GM19324 (cell line): Measurements from ENCODE around the gene MELTF.

Experiments used
- ATAC-seq: cut with Tn5 transposase; IDR thresholded peaks from one replicate; pipeline ENCODE4 v1.9.1; 2021; ENCODE audit warnings: mild to moderate bottlenecking, moderate library complexity; ENCODE audit not compliant: unreplicated experiment, low FRiP score

The MELTF gene

DNA sequence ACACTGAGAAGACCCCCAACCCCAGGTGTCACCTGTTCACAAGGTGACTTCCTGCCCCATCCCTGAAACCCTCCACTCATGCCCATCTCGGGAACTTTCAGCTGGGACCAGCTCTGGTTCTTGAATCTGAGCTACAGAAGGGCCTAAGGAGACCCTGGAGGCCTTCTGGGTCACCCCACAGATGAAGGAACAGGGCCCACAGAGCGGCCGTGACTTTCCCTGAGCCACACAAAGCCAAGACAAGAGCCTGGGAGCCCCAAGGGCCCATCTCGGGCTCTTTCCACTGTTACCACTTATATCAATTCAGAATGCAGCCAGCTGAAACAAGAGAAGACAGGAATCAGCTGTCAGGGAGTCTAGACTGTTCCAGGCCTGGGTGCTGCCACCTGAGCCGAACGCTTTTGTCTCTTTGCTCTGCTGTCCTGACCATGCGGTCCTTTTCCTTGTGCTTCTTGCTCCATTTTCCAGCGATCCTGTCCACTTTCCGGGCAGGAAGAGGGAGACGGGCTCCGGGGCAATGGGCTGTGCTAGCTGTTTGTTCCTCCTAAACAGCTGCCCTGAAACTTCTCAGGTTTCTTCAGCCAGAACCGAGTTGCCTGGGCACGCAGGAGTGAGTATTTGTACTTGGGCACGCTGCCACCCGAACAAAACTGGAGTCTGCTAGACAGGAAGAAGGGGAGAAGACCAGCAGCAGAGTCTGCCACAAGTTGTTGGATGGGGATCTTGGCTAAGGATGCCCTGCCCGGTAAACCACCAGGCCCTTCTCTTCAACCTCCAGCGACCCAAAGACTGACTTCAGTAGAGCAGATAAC lies 33.0 kb downstream of the MELTF start:
- ATAC-seq: no peak

- ATAC-seq: no peak
Measured at GRCh38 chr3:196995646-196996355, 33.8 kb downstream of the MELTF start.

DNA sequence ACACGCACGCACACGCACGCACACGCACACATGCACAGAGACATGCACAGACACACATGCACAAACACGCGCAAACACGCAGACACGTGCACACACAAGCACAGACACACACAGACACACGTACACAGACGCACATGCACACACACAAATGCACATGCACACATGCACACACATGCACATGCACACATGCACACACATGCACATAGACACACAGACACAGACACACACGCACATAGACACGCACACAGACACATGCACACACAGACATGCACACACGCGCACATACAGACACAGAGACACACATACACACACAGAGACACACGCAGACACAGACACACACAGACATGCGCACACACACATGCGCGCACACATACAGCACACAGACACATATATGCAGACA lies 34.6 kb downstream of the MELTF start:
- no peak for ATAC-seq

- ATAC-seq: no peak
Measured at GRCh38 chr3:196994056-196994455, 35.6 kb downstream of the MELTF start.

DNA sequence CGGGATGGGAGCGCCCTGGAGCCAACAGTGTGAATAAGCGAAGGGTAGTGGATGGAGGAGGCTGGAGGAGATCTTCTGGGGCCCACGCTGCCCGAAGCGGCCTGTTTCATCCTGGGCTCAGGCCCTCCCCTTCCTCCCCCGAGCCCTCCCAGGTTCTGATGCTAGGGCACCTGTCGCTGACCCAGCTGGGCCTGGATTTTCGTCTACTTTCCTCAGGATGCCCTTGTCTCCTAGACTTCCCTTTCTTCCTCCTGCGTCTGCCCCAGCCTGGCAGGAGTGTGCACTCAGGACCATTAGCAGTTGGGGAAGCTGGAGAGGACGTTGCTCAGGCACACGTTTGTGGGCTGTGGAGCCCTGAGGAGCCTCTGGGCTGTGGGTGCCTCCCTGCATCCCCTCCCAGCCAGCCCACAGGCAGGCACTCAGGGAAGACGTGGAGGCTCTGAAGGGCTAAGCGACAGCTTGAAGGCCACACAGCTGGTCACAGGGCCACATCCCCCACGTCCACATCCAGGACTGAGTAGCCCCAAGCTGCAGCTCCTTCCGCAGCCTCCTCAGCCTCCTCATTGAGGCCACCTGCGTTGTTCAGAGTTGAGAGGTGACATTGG lies 37.1 kb downstream of the MELTF start:
- ATAC-seq: no peak

GRCh38 chr3:196991581-196992460 lies 37.8 kb downstream of the MELTF start:
- ATAC-seq: no peak

DNA sequence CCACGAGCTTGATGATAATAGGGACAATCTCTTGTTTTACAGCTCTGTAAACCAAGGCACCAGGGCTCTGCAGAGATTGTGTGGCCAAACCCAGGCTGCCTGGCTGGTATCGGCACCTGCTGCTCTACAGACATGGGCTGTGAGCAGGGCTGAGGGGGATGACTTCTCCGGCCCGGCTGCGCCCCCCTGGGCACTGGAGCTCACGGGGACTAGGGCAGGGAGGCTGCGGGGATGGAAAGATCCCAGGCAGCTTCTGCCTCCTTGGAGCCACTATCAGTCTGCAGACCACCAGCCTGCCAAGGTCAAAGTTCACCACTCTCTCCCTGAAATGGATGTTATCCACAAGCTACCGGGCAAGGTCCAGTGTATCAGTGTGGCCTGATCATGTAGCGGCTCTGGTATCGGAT lies 39.0 kb downstream of the MELTF start:
- no peak for ATAC-seq

GRCh38 chr3:196989721-196990262 lies 39.8 kb downstream of the MELTF start:
- ATAC-seq: no peak

- no peak for ATAC-seq
Measured at GRCh38 chr3:196988241-196989029, 41.2 kb downstream of the MELTF start.

DNA sequence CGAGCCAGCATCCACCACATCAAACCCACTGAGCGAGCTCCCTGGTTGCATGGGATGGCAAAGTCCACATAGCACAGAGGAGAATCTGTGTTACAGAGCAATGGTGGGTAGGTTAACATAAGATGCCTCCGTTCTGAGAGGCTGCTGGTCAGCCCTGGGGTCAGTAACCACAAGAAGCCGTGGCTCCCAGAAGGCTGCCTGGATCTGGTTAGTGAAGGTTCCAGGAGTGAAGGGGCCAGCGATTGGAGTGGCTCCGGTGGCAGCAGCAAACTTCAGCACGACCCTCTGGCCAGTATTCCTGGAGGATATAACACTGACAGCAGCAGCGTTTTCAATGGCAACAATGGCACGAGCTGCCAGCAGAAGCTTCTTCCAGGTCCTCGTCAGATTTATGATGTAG lies 42.6 kb downstream of the MELTF start:
- no peak for ATAC-seq

DNA sequence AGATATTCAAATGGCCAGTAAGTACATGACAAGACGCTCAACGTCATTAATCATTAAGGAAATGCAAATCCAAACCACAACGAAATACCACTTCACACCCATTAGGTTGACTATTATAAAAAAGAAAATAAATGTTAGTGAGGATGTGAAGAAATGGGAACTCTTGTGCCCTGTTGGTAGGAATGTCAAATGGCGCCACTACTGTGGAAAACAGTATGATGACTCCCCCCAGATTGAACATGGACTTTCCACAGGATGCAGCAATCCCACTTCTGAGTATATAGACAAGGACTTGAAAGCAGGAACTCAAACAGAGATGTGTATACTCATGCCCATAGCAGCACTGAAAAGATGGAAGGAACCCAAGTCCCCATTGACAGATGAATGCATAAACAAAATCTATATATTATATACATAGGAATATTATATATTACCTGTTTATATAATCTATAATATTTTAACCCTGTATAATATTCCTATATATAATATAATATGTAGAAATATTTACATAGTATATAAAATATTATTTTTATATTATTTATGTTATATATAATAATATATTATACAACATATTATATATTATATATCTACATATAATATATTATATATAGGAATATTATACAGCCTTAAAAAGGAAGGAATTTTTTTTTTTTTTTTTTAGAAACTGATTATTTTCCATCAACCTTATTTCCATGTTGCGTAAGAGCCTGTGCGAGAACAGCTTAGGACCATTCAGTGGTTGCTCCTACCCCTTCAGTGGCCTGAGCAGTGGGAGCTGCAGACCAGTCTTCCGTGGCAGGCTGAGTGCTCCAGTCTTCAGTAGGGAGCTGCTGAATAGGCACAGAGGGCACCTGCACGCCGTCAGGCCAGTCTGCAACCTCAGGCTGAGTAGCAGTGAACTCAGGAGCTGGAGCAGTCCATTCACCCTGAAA lies 43.4 kb downstream of the MELTF start:
- no peak for ATAC-seq

DNA sequence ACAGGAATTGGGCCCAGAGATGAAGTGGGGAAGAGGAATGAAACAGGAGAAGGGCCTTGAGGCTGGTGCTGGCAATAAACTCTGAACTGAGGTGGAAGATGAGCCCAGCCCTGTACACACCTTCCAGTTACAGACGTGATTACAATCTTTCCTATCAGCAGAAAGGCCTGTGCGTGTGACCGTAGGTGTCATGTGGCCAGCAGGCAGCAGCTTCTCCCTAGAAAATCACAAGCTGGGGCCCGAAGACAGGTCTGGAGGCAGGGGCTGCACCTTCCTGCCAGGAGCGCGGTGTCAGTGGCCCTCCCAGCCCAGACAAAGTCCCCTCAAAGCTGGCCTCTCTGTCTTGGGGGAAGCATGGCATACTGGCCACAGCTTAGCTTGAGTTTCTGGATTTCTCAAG lies 44.3 kb downstream of the MELTF start:
- ATAC-seq: no peak

DNA sequence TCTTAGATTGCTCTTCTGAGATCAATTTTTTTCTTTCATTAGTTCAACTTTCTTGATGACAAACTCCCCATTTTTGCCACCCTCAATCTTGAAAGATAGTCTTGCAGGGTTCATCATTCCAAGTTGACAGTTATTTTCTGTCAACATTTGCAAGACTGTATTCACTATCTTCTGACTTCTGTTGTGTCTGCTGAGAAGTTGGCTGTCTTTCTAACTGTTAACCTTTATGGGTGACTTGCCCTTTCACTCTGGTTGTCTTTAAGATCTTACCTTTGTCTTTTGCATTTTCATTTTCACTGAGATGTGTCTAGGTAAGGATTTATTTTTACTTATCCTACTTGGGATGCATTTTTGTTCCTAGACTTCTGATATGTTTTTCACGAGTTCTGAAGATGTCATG lies 46.4 kb downstream of the MELTF start:
- ATAC-seq: no peak

GRCh38 chr3:196981657-196982056 lies 48.0 kb downstream of the MELTF start:
- no peak for ATAC-seq

- no peak for ATAC-seq
Measured at GRCh38 chr3:196979545-196979944, 50.1 kb downstream of the MELTF start.

- ATAC-seq: no peak
Measured at GRCh38 chr3:196976941-196977340, 52.7 kb downstream of the MELTF start.

DNA sequence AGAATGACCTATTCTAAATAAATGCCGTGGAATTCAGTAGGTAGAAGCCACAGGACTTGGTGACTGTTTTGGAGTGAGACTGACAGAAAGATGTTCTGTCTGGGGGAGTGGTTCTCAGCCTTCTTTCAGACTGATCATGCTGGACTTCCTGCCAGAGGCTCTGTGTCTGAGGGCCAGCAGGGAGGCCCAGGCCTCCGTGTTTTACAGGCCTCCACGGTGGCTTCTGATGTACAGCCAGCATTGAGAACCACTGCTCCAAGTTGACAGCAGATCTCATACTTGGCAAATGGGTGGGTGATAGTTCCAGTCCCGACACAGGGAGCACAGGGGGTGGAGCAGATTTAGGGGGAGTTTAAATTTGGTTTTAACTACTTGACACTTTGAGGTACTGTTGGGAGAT lies 54.3 kb downstream of the MELTF start:
- ATAC-seq: no peak

GRCh38 chr3:196974661-196975060 lies 55.0 kb downstream of the MELTF start:
- no peak for ATAC-seq
